CD4-positive, alpha-beta T cell treated with Interleukin-4 for 1 hour (primary cell): ENCODE results near the gene ARX.

Experiments used
- DNase-seq, 2 donors: peaks; one replicate each; pipeline ENCODE4 v3.0.0-alpha.2; 2020 to 2022

Gene ARX

DNA sequence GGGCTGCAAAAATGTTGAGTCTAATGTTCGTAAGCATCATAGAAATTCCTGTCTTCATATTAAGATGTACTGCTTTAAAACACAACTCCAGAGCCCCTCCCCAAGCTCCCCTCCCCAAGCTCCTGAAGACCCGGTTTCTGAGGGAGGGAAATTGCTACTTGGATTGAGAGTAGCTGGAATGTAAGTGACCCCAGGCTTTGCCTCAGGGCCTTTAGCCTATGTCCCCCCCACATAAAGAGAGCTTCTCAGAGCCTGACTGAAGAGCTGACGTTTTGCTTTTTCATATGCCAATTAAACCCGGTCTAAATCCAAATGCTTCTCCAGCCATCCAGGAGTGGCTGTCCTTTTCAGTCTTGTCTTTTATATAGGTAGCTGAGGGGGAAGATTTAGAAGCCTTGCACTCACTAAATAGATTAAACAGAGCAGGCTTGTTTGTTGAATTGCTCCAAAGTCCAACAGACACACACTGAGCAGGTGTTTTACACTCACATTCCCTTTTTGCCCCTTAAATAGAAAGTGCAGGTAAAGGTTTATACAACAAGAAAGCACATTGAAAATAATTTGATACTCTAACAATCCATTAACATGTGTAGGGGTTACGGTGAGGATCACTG, 19.6 kb downstream of the ARX start:
- DNase-seq: no peak

DNA sequence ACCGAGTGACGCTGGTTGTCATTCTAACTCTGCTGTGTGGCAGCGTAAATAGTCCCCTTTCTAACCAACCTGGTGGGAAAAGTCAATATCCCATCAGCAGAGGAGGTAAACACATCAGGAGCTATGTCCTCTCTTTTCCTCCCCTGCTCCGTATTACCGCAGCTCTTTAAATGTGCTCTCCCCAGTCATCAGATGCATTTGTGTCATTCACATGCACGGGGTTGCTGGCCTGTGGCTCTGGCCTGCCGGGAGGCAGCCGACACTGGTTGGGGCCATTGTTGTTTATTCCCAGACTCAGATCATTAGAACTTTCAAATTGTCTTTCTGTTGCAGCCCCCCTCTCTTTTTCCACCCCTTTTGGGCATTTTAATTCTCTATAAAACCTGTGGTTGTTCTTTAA, 21.9 kb downstream of the ARX start:
- no peak for DNase-seq

DNA sequence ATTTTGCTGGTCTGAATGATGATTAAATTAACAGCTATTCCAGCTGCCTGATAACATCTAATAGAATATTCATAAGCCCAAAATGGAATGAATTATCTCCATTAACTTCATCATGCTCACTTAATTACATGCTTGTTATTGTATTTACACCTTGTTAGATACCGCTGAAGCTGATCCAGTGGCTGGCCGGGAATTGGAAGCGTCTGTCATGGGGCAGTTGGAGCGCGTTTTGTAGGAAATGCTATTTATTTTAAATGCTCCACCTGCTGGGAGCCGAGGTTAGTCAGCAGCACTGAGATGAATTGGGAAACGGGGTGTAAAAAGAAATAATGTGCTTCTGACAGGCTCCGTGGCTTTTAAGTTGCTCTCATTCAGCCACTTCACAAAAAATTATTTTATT, 25.2 kb downstream of the ARX start:
- no peak for DNase-seq

DNA sequence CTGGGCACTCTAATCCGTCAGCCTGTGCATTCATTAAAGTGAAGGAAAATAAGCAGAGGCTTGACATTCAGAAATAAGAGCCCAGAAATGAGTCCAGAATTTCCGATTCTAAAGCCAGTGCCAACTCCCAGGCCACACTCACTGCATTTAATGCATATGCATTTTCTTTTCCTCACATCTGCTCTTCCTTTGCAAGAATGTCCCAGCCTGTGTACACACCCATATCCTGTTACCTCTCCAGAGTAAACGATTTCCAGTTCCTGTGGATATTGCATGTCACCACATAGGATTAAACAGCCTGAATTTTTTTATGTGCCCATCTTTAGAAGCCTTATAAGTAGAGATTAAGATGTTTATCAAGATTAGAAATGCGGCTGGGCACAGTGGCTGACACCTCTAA, 27.5 kb downstream of the ARX start:
- no peak for DNase-seq

DNA sequence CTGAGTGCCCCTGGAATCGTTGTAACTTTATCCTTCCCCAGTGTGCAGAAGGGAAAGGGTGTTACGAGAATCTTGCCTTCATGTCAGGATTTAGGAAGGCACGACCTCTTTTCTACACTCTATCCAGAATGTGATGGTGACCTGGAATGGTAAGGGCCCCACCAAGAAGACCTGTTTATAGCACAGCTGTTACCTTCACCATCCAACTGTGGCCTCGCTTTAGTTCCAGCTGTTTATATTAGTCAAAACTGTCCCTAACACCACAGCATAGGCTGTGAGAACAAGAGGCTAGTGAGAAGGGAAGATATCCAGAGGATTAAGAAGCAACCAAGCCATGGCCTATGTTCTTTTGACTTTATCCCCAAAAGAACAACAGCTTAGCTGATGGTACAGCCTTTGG, 28.0 kb downstream of the ARX start:
- no peak for DNase-seq

DNA sequence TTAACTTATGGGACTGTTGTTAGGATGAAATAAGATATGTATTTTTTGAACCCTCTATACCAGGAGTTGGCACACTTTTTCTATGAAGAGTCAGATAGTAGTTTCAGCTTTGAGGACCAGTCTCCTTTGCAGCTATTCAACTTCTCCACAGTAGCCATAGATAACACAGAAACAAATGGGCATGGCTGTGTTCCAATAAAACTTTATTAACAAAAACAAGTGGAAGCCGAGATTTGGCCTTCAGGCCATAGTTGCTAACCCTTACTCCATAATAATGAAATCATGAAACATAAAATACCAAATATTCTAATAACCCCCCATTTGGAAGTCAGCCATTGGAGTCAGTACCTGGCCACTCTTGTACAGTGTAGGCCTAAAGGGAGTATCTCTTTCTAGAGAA, 30.6 kb downstream of the ARX start:
- DNase-seq: no peak

DNA sequence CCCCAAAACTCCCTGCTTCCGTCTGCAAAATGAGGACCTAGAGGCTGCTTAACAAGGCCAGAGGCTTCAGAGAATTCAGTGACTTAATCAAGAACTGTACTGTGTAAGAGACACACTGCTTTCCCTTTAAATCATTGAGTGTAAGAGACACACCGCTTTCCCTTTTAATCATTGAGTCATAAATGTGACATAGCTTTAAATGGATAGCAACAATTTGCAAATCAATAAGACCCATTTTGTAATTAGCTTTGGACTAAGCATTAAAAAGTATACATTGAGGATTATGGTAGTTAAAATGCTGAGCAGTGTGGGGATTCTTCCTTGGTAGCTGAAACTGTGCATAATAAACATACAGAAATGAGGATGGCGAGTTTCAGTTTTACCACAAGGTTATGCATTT, 31.8 kb downstream of the ARX start:
- no peak for DNase-seq

DNA sequence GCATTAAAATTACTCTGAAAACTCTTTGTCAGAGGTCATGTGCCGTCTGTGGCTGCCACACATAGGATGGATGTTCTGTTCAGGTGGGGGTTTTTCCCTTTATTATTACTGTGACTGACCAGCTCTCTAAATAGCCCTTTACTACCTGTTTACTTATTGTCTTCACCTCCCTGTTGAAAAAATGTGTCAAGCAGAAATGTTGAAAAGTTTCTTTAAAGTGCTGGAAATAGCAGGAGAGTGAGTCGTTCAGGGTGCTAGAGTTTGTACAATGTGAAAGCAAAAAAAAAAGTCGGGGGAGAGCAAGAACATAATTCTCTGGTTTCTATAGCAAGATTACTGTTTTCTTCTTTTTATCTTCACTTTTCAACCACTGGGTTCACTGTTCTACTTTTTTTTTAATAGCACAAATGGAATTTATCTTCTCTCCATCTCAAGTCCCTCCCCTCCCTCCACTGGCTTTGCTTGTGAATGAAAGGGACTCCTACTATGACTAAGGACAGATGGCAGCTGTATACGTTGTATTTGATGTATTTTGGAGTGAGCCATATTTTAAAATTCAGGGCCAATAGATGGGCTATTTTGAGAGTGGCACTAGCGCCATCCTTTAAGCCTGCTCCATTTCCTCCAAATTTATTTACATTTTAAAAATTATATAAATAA, 33.3 kb downstream of the ARX start:
- no peak for DNase-seq

DNA sequence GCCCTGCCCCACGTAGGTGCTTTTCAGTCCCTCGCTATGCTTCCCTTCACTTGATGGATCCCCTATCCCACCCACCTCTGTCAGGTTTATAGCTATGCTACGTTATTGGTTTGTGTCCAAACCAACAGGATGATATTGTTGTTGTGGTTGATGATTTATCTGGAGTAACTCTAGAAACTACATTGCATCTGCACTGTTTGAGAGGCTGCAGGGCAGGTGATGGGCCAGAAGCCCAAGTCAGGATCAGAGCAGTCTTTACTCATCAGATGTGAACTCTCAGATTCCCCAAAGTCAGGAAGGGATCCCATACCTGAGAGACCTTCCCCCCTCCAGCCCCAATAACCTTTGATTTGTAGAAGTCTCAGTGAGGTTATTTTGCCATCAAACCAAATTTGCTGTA, 34.7 kb downstream of the ARX start:
- no peak for DNase-seq

DNA sequence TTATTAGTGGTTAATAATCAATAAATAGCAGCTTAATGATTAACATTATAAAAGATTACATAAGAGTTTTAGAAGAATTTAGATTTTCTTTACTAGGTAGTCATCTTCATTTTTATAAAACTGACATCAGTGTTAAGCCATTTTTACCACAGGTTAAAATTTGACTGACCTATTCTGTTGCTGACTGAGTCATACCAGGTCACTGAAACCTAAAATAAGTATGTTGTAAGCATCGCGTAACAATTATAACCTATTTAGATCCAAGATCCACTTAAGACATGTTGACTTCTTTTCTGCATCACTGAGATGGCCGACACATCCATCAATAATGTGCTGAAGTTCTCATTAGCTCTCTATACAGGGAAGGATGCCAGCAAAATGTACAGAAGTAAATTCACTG, 36.7 kb downstream of the ARX start:
- DNase-seq: no peak

DNA sequence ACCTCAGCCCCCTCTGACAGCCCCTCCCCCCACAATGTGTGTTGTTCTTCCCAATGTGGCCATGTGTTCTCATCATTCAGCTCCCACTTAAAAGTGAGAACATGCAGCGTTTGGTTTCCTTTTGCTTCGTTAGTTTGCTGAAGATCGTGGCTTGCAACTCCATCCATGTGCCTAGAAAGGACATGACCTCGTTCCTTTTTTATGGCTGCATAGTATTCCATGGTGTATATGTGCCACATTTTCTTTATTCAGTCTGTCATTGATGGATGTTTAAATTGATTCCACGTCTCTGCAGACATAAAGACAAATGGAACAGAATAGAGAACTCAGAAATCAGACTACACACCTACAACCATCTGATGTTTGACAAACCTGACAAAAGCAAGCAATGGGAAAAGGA, 46.0 kb downstream of the ARX start:
- DNase-seq: no peak

DNA sequence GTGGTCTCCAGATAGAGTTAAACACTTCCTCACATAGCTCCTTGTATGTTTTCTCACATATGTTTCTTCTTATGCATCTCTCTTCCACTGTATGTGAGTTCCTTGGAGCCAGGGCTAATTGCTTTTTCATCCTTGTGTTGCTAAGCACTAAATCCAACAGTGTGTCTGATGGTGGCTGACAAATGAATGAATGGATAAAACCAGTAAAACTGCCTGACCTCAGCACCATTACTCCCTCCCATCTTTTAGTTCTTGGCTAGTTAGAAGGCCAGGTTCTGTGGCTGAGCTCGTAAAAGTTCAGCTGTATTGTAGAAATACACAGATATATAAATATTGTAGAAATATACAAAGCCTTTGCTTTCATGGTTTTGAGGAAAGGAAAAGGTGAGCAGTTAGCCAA, 50.4 kb downstream of the ARX start:
- no peak for DNase-seq

DNA sequence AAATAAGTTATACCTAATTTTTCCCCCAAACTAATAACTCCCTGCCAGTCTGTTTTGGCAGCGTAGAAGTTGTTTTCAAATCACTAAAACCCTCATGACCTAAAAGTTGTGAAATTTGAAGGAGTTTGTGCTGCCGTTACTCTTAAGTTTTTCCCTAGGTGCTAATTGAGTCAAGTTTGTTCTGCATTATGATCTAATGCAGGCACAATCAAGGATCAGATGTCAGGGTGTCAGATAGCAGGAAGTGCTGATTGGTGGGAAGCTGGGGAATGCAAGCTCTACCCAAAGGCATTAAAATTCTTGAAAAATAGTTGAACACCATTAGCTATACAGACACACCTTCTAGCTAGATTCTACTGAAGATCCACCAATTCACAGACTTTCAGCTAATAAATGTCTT, 51.9 kb downstream of the ARX start:
- no peak for DNase-seq

DNA sequence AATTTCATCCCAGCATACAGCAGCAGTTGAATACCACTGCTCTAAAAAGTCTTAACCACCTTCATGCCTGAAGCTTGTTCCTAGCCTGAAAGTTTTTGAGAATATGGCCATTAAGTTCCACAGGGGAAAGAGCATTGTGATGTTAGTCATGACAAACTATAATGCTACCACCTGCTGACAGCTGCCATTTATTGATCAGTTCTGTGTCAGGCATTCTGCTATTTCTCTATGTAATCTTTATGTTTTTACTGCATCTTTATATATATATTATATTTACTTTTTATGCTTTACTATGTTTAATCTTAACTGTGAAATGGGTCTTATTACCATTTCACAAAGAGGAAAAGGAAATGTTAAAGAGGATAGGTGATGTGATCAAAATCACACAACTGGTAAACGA, 54.0 kb downstream of the ARX start:
- DNase-seq: no peak

DNA sequence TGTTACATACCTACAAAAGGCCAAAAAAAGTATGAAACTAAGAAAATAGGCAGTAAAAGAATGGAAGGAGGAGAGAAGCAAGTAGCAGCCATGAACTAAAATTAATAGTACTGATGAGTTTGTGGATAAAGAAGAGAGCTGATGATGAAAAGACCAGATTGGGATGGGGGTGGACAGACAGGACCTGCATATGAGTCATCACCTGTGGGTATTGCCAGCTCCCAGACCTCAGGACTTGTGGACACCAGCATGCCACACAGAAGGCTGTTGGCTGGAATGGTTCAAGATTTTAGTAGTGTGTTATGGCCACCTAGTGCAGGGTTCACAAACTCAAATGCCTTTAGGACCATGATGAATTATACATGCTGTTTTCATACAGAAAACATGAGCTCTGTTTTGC, 58.9 kb downstream of the ARX start:
- DNase-seq: no peak

DNA sequence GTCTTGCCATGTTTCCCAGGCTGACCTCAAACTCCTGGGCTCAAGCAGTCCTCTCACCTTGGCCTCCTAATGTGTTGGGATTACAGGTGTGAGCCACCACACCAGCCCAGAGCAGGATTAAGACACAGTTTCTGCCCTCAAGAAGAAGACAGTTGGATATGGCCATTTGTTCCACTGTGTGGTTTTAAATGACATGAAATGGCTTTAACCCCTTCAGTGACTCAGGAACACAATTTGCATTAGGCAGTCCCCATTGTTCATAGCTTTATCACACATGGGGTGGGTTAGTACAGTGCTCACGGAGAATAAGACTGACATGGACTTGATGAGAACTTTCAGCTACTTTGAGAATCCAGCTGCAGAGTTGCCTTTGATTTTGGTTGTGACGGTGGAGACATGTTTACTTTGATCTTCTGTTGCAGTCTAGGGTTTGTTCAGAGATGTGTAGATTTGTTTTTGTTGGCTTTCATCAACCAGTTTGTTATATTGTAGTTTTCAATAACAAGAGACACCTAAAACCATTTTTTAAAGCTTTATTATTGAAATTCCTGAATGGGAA, 60.3 kb downstream of the ARX start:
- DNase-seq: no peak

DNA sequence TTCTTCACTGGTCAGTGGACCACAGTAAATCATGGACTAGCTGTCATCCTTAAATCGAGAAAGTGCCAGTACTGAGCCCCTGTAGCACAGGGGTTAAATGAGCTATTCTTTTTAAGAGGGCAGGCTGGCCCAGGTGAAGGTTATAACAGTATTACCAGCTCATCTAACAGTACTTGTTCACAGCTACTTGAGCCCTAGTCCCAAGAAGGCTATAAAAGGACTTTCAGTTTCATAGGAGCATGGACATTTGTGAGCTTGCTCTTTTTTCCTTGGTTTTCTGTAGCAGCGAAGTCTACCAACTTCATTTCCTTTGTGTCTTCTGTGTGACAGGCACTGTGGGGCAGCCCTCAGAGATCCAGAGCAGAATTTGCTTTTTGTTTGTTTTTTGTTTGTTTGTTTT, 61.0 kb downstream of the ARX start:
- no peak for DNase-seq
